Thoracic aorta (tissue), 2 donors: ENCODE results near the gene SLC17A2. TPM values are rescaled to one million over a fixed set of nuclear protein-coding genes. Genes with fewer than 3 reads are reported as not detected.

Experiments used
- ATAC-seq: fragments of 150-250 bp; one replicate; pipeline ENCODE4 v1.8.0; 2017; ENCODE audit warnings: low read depth; ENCODE audit not compliant: insufficient number of reproducible peaks, low FRiP score
- DNase-seq: peaks from one replicate; pipeline ENCODE4 v3.0.0-alpha.2; 2020; ENCODE audit warnings: low spot score
- H3K27ac ChIP-seq, 2 donors: fragments of 200-600 bp; sonication (generic); 1 replicate in 1 of 2; 2 replicates in 1 of 2; pipeline ENCODE4 v1.5.1; 2016; ENCODE audit warnings: mild to moderate bottlenecking in 2 of 2, moderate library complexity in 2 of 2
- H3K27me3 ChIP-seq: fragments of 200-600 bp; sonication (generic); replicated peaks from 2 replicates; pipeline ENCODE4 v1.6.0; 2016; ENCODE audit warnings: mild to moderate bottlenecking; ENCODE audit not compliant: insufficient read depth
- H3K36me3 ChIP-seq: fragments of 200-600 bp; sonication (generic); one replicate; pipeline ENCODE4 v1.5.1; 2016
- H3K4me1 ChIP-seq, 2 donors: fragments of 200-600 bp; sonication (generic); 1 replicate in 1 of 2; 2 replicates in 1 of 2; pipeline versions ENCODE4 v1.5.1 to v1.6.0; 2016; ENCODE audit warnings: low read depth in 2 of 2, mild to moderate bottlenecking in 1 of 2; ENCODE audit not compliant: control insufficient read depth in 1 of 2
- H3K4me3 ChIP-seq: fragments of 200-600 bp; sonication (generic); 2 replicates; pipeline ENCODE4 v1.5.1; 2016; ENCODE audit warnings: mild to moderate bottlenecking
- H3K9me3 ChIP-seq: fragments of 200-600 bp; sonication (generic); 2 replicates; pipeline ENCODE4 v1.5.1; 2016
- CTCF ChIP-seq: fragments of 200-600 bp; sonication (generic); IDR thresholded peaks from one replicate; pipeline ENCODE4 v1.5.1; 2019; ENCODE audit warnings: antibody characterized with exemption
- total RNA-seq, 2 donors: library from RNA; depleted of rRNA; stranded (reverse); fragments of >200 nt; gene quantifications; one replicate each; pipeline versions ENCODE4 v1.1.0 to v1.2.3, GENCODE V29; 2016

SLC17A2 gene
- total RNA-seq, 2 donors from 2014 or later = not detected

DNA sequence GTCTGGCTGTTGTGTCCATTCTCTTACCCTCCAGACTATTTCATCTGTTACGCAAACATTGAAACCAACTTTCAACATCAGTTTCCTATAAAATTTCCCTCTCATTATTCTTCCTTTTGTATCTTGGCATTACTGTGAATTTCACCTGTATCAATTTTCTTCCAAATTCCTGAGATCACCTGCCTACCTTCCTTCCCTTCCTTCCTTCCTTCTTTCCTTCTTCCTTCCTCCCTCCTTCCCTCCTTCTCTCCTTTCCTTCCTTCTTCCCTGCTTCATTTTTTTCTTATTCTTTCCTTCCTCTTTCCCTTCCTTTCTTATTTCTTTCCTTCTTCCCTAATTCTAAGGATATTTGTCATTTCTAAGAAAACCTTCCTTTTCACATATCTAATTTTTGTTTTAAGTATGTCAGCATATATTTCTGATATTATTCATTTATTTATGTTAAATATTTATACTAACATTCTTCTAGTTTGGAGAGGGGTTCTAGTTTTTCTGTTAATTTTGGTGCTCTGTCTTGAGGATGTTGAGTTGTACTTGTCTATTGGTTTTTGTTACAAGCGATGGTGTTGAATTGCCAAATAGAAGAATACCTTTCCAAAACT lies 51.7 kb downstream of the SLC17A2 start:
- ATAC-seq = no peak
- DNase-seq = no peak
- Histone ChIP-seq H3K36me3 (no peaks in the 10 kb centered on the region), H3K9me3 (no peaks in the 10 kb centered on the region), H3K27me3 (no peaks in the 10 kb centered on the region), H3K27ac (no peak overlapping the region), H3K4me1 (no peaks in the 10 kb centered on the region), H3K4me3 (no peak overlapping the region)
- no peak for TF ChIP-seq CTCF

DNA sequence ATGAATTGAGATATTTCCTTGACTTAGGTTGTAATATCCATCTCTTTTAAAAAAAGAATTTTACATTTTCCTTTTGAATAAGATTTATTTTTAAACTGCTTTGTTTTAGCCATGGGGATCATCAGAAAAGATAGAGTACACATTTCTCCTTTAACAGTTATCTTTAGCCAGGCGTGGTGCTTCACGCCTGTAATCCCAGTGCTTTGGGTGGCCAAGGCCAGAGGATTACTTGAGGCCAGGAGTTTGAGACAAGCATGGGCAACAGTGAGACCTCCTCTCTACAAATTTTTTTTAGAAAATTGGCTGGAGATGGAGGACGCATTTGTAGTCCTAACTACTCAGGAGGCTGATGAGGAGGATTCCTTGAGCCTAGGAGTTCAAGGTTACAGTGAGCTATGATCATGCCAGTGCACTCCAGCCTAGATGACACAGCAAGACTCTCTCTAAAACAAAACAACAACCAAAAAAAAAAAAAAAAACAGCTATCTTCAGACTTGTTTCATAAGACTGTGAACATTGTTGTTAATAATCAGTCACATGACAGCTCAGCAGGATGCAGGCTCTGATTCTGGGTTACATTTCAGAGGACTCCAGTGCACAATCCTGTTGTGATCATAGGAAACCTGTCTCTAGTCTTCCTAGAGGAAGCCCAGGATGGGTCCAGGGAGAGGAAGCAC lies 54.4 kb downstream of the SLC17A2 start:
- Histone ChIP-seq H3K4me1 (no peaks in the 10 kb centered on the region), H3K27me3 (no peaks in the 10 kb centered on the region), H3K9me3 (no peaks in the 10 kb centered on the region), H3K4me3 (no peak overlapping the region), H3K36me3 (no peaks in the 10 kb centered on the region), H3K27ac (no peak overlapping the region)
- DNase-seq = no peak
- TF ChIP-seq CTCF = no peak
- ATAC-seq = no peak

DNA sequence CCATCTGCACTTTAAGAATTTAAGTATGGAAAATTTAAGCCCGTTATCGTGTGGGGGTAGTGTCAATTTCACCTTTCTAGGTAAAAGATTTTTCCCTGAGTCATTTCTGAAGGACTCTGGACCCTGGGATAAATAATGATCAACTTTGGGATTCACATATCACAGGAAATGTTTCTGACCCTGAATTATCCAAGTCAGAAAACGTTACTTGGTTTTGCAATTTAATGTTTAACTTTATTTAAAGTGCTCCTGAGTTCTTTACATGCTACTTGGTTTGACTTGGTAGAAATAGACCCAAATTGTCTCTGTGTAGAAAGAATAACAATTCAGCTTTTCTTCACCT lies 55.0 kb downstream of the SLC17A2 start:
- TF ChIP-seq CTCF = no peak
- H3K36me3 ChIP-seq = no peaks in the 10 kb centered on the region
- H3K27me3 ChIP-seq = no peaks in the 10 kb centered on the region
- H3K27ac ChIP-seq = no peak overlapping the region
- no peak for DNase-seq
- no peaks in the 10 kb centered on the region for H3K4me1 ChIP-seq
- ATAC-seq = no peak
- H3K9me3 ChIP-seq = no peaks in the 10 kb centered on the region
- H3K4me3 ChIP-seq = no peak overlapping the region

DNA sequence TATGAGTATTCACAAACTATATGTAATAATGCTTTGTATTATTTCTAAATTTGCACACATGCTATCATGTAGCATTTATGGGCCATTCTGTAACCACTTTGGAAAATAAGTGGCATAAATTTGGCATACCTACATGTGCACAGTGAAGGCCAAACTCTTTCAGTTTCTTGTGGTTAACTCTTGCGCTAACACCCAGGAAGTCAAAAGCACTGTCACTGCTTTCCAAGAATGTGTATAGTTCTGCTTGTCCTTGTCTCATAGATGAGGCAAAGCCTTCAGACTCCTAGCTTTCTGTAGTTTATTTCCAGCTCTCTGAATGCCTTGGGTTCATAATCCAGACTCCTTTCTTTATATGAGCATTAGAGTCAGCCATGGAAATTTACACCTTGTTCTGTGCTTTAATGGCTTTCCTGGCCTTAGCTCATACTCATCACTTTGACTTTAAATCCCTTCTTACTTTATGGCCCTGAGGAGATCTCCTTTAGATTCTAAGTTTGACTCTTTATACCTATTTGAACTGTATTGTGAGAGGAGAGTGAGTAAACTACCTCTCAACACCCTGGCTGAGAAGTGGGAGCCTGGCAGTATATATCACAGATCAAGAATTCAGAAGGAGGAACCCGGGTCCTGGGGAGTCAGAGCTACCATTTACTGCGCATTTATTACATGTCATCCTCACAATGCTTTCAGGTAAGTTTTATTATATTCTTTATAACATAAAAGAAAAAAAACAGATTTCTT lies 55.5 kb downstream of the SLC17A2 start:
- ATAC-seq (no peak), DNase-seq (no peak)
- Histone ChIP-seq H3K27me3 (no peaks in the 10 kb centered on the region), H3K27ac (no peak overlapping the region), H3K9me3 (no peaks in the 10 kb centered on the region), H3K4me1 (no peaks in the 10 kb centered on the region), H3K4me3 (no peak overlapping the region), H3K36me3 (no peaks in the 10 kb centered on the region)
- no peak for TF ChIP-seq CTCF

- no peak for TF ChIP-seq CTCF
- Histone ChIP-seq H3K36me3 (no peaks in the 10 kb centered on the region), H3K9me3 (no peaks in the 10 kb centered on the region), H3K4me3 (no peak within 1 kb of the TSS), H3K4me1 (no peaks in the 10 kb centered on the region), H3K27me3 (no peaks in the 10 kb centered on the region), H3K27ac (no peak within 1 kb of the TSS)
- no peak for DNase-seq
- no peak for ATAC-seq
Observed at GRCh38 chr6:25874118-25874517, 56.4 kb downstream of the SLC17A2 start, which contains the start of gene SLC17A3. SLC17A3 (minus strand) TSS chr6:25874243; CDS start chr6:25868387, 5,856 bp downstream.
